Measurements from ENCODE around the gene OR6M1.

DNA sequence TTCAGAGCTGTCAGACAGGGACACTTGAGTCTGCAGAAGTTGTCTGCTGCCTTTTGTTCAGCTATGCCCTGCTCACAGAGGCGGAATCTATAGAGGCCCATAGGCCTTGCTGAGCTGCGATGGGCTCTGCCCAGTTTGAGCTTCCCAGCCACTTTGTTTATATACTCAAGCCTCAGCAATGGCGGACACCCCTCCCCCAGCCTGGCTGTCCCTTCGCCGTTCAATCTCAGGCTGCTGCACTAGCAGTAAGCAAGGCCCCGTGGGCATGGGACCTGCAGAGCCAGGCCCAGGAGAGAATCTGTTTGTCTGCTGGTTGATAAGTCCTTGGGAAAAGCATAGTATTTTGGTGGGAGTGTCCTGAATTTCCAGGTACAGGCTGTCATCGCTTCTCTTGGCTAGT lies 23.6 kb upstream of the OR6M1 start:
- TF ChIP-seq CTCF (IDR thresholded peaks at IDR 0.05), result no peak
- TF ChIP-seq POLR2A (IDR thresholded peaks at IDR 0.05), result no peak
- no peak for TF ChIP-seq POLR2AphosphoS5 (IDR thresholded peaks at IDR 0.05)
